A549 (cell line): ENCODE results near the gene IL4. TPM values are rescaled to one million over a fixed set of nuclear protein-coding genes. Genes with fewer than 3 reads are reported as not detected.

Experiments used
- ATAC-seq, 2 experiments: fragments of 200-7000 bp in 1 of 2; fragments of >200 bp in 1 of 2; cut with Nextera tagmentation in 1 of 2; cut with Tn5 transposase in 1 of 2; 3 replicates each; pipeline versions ENCODE4 v1.8.0 to v1.9.1; 2018 to 2020; ENCODE audit warnings: mild to moderate bottlenecking in 1 of 2, moderate library complexity in 1 of 2
- CTCF ChIA-PET: fragments of 300-600 bp; sonication (Branson Sonifier 250); formaldehyde crosslinking; extraction: SDS; loops from one replicate; lab custom pipeline; 2021; ENCODE audit warnings: antibody characterized with exemption, inconsistent platforms; lab: Yijun Ruan, JAX
- POLR2A ChIA-PET: fragments of 350-600 bp; formaldehyde crosslinking; extraction: SDS; loops from one replicate; lab custom pipeline; 2021; ENCODE audit warnings: antibody characterized with exemption, inconsistent platforms; lab: Yijun Ruan, JAX
- DNase-seq, 2 experiments: peaks; one replicate each; pipeline versions ENCODE4 v3.0.0 to v3.0.0-alpha.2; 2011 to 2016; ENCODE audit warnings: low read depth in 1 of 2, low spot score in 1 of 2
- FAIRE-seq: peaks from 2 replicates; lab custom pipeline; 2011; peaks lifted over from hg19 to GRCh38; lab: Jason Lieb, UNC
- H3K27ac ChIP-seq, 2 experiments: fragments of >200 bp; sonication (Bioruptor Twin); formaldehyde crosslinking; 3 replicates each; pipeline ENCODE4 v1.5.1; 2016 to 2017
- H3K4me1 ChIP-seq: fragments of >200 bp; sonication (Bioruptor Twin); formaldehyde crosslinking; 3 replicates; pipeline ENCODE4 v1.6.1; 2016
- H3K4me2 ChIP-seq: fragments of >200 bp; sonication (Bioruptor Twin); formaldehyde crosslinking; 3 replicates; pipeline ENCODE4 v1.6.1; 2016
- H3K4me3 ChIP-seq: fragments of >200 bp; sonication (Bioruptor Twin); formaldehyde crosslinking; 3 replicates; pipeline ENCODE4 v1.5.1; 2016
- H3K9me3 ChIP-seq: fragments of >200 bp; sonication (Bioruptor Twin); formaldehyde crosslinking; 3 replicates; pipeline ENCODE4 v1.6.1; 2016
- BHLHE40 ChIP-seq: IDR thresholded peaks from 2 replicates; pipeline ENCODE4 v1.6.1; 2012; ENCODE audit warnings: low read depth, low read length, inconsistent platforms
- CBX2 ChIP-seq: fragments of 200-600 bp; sonication (generic); IDR thresholded peaks from 2 replicates; pipeline ENCODE4 v1.6.1; 2016; ENCODE audit warnings: low read depth, mild to moderate bottlenecking, borderline replicate concordance
- CHD2 ChIP-seq: fragments of 150-350 bp; IDR thresholded peaks from 2 replicates; pipeline ENCODE4 v1.6.1; 2014; ENCODE audit warnings: low read length; ENCODE audit not compliant: partially characterized antibody
- EHMT2 ChIP-seq: fragments of 200-600 bp; sonication (generic); IDR thresholded peaks from 2 replicates; pipeline ENCODE4 v1.6.1; 2016; ENCODE audit warnings: antibody characterized with exemption, low read depth, mild to moderate bottlenecking, moderate library complexity
- EP300 ChIP-seq, 2 experiments: fragments of >200 bp; sonication (Bioruptor Twin); formaldehyde crosslinking; IDR thresholded peaks; 2 replicates in 1 of 2; 3 replicates in 1 of 2; pipeline ENCODE4 v1.6.1; 2016 to 2017
- ESRRA ChIP-seq: fragments of 150-350 bp; IDR thresholded peaks from 2 replicates; pipeline ENCODE4 v1.6.1; 2014; ENCODE audit warnings: mild to moderate bottlenecking, low read length, borderline replicate concordance
- HDAC2 ChIP-seq: fragments of 200-600 bp; sonication (generic); IDR thresholded peaks from 2 replicates; pipeline ENCODE4 v1.6.1; 2016
- HEYL ChIP-seq: fragments of 250-450 bp; sonication (Bioruptor Pico); IDR thresholded peaks from 2 replicates; pipeline ENCODE4 v1.8.0; 2021; ENCODE audit warnings: mild to moderate bottlenecking, moderate library complexity
- HMGXB4 ChIP-seq: fragments of 250-450 bp; sonication (Bioruptor Pico); IDR thresholded peaks from 2 replicates; pipeline ENCODE4 v1.5.0; 2021; ENCODE audit warnings: mild to moderate bottlenecking, moderate library complexity, borderline replicate concordance
- HOXA7 ChIP-seq: fragments of 250-450 bp; sonication (Bioruptor Pico); IDR thresholded peaks from 2 replicates; pipeline ENCODE4 v1.5.0; 2020; ENCODE audit warnings: mild to moderate bottlenecking, moderate library complexity
- HOXB13 ChIP-seq: fragments of 250-450 bp; sonication (Bioruptor Pico); IDR thresholded peaks from 2 replicates; pipeline ENCODE4 v1.5.0; 2020; ENCODE audit warnings: low read depth, mild to moderate bottlenecking, moderate library complexity
- JUNB ChIP-seq: fragments of >200 bp; sonication (Bioruptor Twin); formaldehyde crosslinking; IDR thresholded peaks from 2 replicates; pipeline ENCODE4 v1.6.1; 2016
- KDM5A ChIP-seq: fragments of 200-600 bp; sonication (generic); IDR thresholded peaks from 2 replicates; pipeline ENCODE4 v1.6.1; 2016; ENCODE audit warnings: antibody characterized with exemption, mild to moderate bottlenecking
- MAFK ChIP-seq: fragments of 450-650 bp; IDR thresholded peaks from 2 replicates; pipeline ENCODE4 v1.6.1; 2014; ENCODE audit not compliant: partially characterized antibody
- NFE2L2 ChIP-seq: fragments of 150-350 bp; conservative IDR thresholded peaks from 2 replicates; pipeline ENCODE4 v1.6.1; 2014; ENCODE audit warnings: low read length
- NPAS2 ChIP-seq: fragments of 250-450 bp; sonication (Bioruptor Pico); IDR thresholded peaks from 2 replicates; pipeline ENCODE4 v1.8.0; 2022; ENCODE audit warnings: mild to moderate bottlenecking, moderate library complexity, borderline replicate concordance
- PHF8 ChIP-seq: fragments of 200-600 bp; sonication (generic); IDR thresholded peaks from 2 replicates; pipeline ENCODE4 v1.6.1; 2016; ENCODE audit warnings: low read depth, mild to moderate bottlenecking, antibody characterized with exemption, moderate library complexity, borderline replicate concordance
- POLR2AphosphoS2 ChIP-seq: conservative IDR thresholded peaks from 2 replicates; pipeline ENCODE4 v1.6.1; 2012; ENCODE audit warnings: low read length, improper control_type of control experiment, inconsistent platforms
- RAD21 ChIP-seq, 2 experiments: fragments of >200 bp in 1 of 2; sonication (Bioruptor Twin) in 1 of 2; formaldehyde crosslinking in 1 of 2; IDR thresholded peaks in 1 of 2; conservative IDR thresholded peaks in 1 of 2; 2 replicates in 1 of 2; 3 replicates in 1 of 2; pipeline ENCODE4 v1.6.1; 2012 to 2018; ENCODE audit warnings: inconsistent platforms in 1 of 2
- SMC3 ChIP-seq: fragments of >200 bp; sonication (Bioruptor Twin); formaldehyde crosslinking; IDR thresholded peaks from 3 replicates; pipeline ENCODE4 v1.6.1; 2018; ENCODE audit warnings: inconsistent platforms
- SREBF2 ChIP-seq: fragments of 450-650 bp; IDR thresholded peaks from 2 replicates; pipeline ENCODE4 v1.6.1; 2014; ENCODE audit warnings: mild to moderate bottlenecking, moderate library complexity
- TP53 ChIP-seq: fragments of 250-450 bp; sonication (Bioruptor Pico); IDR thresholded peaks from 2 replicates; pipeline ENCODE4 v1.5.0; 2021; ENCODE audit warnings: mild to moderate bottlenecking, moderate library complexity
- ZFP36 ChIP-seq: fragments of 450-650 bp; IDR thresholded peaks from 2 replicates; pipeline ENCODE4 v1.6.1; 2014; ENCODE audit warnings: borderline replicate concordance; ENCODE audit not compliant: partially characterized antibody
- WGBS: methylation state at CpG from one replicate; pipeline ENCODE4 v1.1.6; 2017; ENCODE audit errors: missing lambda C conversion rate; 5-methylcytosine and 5-hydroxymethylcytosine counted together
- polyA plus RNA-seq, 4 experiments: library from polyadenylated mRNA; depleted of rRNA in 3 of 4; stranded (reverse); fragments of >200 nt; fragmentation: RNase III in 1 of 4; extraction: RNeasy Plus Mini Kit Qiagen cat#74134 plus additional on column Dnase treatment in 1 of 4; gene quantifications; 2 replicates in 3 of 4; 3 replicates in 1 of 4; pipeline ENCODE4 v1.2.3, GENCODE V29; 2011 to 2017
- TF ChIP-seq, protein P1 (sequence below): fragments of 200-600 bp; sonication (generic); IDR thresholded peaks from 2 replicates; pipeline ENCODE4 v1.6.1; 2016; ENCODE audit warnings: antibody characterized with exemption, mild to moderate bottlenecking, moderate library complexity
- TF ChIP-seq, protein P2 (sequence below): fragments of >200 bp; sonication (Bioruptor Twin); formaldehyde crosslinking; IDR thresholded peaks from 2 replicates; pipeline ENCODE4 v1.6.1; 2016
- TF ChIP-seq, protein P3 (sequence below): IDR thresholded peaks from 2 replicates; pipeline ENCODE4 v1.6.1; 2012

Gene IL4
- polyA plus RNA-seq, 2 of the 4 experiments (the other 2 are of a cell fraction): not detected

- FAIRE-seq (no peak), DNase-seq (no peak), ATAC-seq (no peak)
- Histone ChIP-seq H3K4me2 (no peak overlapping the region), H3K4me1 (peaks cover 29% of the 10 kb centered on the region), H3K27ac (no peak overlapping the region), H3K4me3 (no peak overlapping the region), H3K9me3 (no peaks in the 10 kb centered on the region)
- 92% methylated on average over 7 of the region's 7 CpGs for WGBS
- POLR2A ChIA-PET: no interaction called here
- CTCF ChIA-PET: interaction anchor here (0.9 to 4.2 kb wide), 9 partner anchors 11 to 152 kb away, joined by 3 to 37 read pairs (median 3); partner anchors contain the start of gene IL13
- TF ChIP-seq EP300 (IDR thresholded peaks at IDR 0.05) (no peak), ZFP36 (no peak), SMC3 (no peak), HMGXB4 (CRISPR knock-in tag) (no peak), HDAC2 (no peak), HEYL (CRISPR knock-in tag) (no peak), TP53 (no peak), HOXA7 (CRISPR knock-in tag) (no peak)
- TF ChIP-seq, all 56 proteins: peak for 0
Measured at GRCh38 chr5:132679166-132679565, 5.4 kb downstream of the IL4 start.

DNA sequence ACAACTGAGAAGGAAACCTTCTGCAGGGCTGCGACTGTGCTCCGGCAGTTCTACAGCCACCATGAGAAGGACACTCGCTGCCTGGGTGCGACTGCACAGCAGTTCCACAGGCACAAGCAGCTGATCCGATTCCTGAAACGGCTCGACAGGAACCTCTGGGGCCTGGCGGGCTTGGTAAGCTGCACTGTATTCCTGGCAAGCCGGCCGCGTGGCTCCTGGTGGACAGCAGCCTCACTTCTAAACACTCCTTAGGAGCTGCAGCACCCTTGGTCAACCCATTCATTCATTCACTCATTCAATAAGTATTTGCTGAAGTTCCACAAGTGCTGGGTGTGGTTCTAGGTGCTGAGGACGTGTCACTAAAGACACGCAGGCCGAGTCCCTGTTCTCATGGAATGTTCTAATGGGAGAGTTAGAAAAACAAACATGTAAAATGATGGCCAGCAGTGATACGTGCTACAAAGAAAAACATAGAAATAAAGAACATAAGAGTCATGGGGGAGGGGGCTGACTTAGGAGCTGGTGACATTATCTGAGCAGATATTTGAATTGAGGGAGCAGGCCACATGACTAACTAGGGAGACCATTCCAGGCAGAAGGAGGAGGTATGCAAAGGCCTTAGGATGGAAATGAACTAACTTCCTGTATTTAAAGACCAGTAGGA, 6.1 kb downstream of the IL4 start:
- ChIA-PET POLR2A (no interaction called here), CTCF (interaction anchor here (0.9 to 4.2 kb wide), 9 partner anchors 10 to 140 kb away, joined by 3 to 37 read pairs (median 3); partner anchors contain the start of gene IL13)
- no peak overlapping the region for H3K4me2 ChIP-seq
- no peak for TF ChIP-seq CBX2
- TF ChIP-seq EHMT2: no peak
- TF ChIP-seq, protein P1, sequence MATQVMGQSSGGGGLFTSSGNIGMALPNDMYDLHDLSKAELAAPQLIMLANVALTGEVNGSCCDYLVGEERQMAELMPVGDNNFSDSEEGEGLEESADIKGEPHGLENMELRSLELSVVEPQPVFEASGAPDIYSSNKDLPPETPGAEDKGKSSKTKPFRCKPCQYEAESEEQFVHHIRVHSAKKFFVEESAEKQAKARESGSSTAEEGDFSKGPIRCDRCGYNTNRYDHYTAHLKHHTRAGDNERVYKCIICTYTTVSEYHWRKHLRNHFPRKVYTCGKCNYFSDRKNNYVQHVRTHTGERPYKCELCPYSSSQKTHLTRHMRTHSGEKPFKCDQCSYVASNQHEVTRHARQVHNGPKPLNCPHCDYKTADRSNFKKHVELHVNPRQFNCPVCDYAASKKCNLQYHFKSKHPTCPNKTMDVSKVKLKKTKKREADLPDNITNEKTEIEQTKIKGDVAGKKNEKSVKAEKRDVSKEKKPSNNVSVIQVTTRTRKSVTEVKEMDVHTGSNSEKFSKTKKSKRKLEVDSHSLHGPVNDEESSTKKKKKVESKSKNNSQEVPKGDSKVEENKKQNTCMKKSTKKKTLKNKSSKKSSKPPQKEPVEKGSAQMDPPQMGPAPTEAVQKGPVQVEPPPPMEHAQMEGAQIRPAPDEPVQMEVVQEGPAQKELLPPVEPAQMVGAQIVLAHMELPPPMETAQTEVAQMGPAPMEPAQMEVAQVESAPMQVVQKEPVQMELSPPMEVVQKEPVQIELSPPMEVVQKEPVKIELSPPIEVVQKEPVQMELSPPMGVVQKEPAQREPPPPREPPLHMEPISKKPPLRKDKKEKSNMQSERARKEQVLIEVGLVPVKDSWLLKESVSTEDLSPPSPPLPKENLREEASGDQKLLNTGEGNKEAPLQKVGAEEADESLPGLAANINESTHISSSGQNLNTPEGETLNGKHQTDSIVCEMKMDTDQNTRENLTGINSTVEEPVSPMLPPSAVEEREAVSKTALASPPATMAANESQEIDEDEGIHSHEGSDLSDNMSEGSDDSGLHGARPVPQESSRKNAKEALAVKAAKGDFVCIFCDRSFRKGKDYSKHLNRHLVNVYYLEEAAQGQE: no peak
- no peak for TF ChIP-seq KDM5A
- no peak for TF ChIP-seq ZFP36
- no peak for TF ChIP-seq ESRRA
- no peak for TF ChIP-seq JUNB
- no peak for TF ChIP-seq NFE2L2
- TF ChIP-seq CHD2: no peak
- no peak for TF ChIP-seq POLR2AphosphoS2
- TF ChIP-seq SREBF2: no peak
- no peak for TF ChIP-seq RAD21 (conservative IDR thresholded peaks at IDR 0.05 in 1 of 2, IDR thresholded peaks at IDR 0.05 in 1 of 2)
- no peak for TF ChIP-seq MAFK
- no peak for TF ChIP-seq HOXB13
- no peak for TF ChIP-seq PHF8
- no peak for TF ChIP-seq BHLHE40
- no peak for TF ChIP-seq NPAS2 (CRISPR knock-in tag)
- TF ChIP-seq, protein P2, sequence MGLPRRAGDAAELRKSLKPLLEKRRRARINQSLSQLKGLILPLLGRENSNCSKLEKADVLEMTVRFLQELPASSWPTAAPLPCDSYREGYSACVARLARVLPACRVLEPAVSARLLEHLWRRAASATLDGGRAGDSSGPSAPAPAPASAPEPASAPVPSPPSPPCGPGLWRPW: no peak
- TF ChIP-seq HMGXB4 (CRISPR knock-in tag): no peak
- TF ChIP-seq, protein P3, sequence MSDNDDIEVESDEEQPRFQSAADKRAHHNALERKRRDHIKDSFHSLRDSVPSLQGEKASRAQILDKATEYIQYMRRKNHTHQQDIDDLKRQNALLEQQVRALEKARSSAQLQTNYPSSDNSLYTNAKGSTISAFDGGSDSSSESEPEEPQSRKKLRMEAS: no peak
- H3K4me3 ChIP-seq: no peak overlapping the region
- H3K9me3 ChIP-seq: no peaks in the 10 kb centered on the region
- ATAC-seq (no peak), FAIRE-seq (no peak), DNase-seq (no peak)
- peaks cover 23% of the 10 kb centered on the region for H3K4me1 ChIP-seq
- H3K27ac ChIP-seq: no peak overlapping the region
- WGBS: 94% methylated on average over 14 of the region's 15 CpGs
